MV-4-11 (cell line): ENCODE measurements around the gene SEMA6B.

Experiments
- DNase-seq: peaks from one replicate; lab custom pipeline; 2025; lab: John Stamatoyannopoulos, UW

SEMA6B gene

DNA sequence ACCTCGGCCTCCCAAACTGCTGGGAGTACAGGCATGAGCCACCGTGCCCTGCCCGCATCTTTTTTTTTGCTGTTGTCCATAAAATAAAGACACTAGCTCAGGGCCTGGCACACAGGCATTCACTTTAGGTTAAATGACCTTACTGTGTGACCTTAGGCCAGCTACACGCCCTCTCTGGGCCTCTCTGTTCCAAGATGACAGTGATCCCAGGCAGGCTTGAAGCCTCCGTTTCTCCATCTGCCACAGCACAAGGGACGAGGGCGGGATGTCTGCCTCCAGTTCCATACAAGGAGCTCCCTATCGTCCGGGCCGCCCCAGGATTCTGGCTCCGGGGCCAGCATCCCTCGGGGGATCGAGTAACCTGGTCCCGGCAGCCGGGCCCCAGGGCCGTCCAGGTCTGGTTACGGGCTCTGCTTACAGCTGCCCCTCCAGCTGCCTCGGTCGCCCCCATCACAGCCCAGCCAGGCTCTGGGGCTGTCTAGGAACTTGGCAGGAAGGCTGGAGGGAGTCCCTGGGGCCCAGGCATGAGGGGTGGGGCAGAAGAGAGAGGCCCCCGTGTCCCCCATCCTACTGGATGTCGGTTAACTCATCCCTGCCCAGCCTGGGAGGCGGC, 11.9 kb upstream of the SEMA6B start:
- DNase-seq: no peak

DNA sequence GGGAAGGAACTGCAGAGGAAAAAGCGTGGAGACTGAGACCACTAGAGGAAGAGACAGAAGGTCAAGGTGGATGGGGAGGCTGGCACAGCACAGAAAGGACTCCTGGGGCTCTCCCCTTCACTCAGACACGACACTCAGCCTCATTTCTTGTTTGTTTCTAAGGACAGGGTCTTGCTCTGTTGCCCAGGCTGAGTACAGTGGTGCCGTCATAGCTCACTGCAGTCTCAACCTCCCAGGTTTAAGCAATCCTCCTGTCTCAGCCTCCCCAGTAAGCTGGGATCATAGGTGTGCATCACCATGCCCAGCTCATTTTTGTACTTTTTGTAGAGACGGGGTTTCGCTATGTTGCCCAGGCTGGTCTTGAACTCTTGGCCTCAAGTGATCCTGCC, 11.4 kb upstream of the SEMA6B start:
- DNase-seq: no peak

DNA sequence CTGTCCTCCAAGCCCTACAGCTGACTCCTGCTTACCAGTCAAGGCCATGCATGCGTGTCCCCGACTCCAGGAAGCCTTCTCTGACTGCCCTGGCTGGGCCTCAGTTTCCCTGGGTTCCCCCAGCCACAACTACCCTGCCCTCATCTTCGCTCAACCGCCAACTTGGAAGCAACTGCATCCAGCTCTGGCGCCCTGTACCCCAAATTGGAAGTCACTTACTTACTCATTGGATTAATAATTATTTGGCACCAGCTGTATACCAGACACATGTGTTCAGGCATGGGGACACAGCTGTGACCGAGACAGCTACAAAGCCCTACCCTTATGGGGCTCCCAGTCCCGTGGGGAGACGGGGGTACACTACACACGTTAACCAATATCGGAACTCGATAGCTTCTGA, 10.9 kb upstream of the SEMA6B start:
- no peak for DNase-seq

DNA sequence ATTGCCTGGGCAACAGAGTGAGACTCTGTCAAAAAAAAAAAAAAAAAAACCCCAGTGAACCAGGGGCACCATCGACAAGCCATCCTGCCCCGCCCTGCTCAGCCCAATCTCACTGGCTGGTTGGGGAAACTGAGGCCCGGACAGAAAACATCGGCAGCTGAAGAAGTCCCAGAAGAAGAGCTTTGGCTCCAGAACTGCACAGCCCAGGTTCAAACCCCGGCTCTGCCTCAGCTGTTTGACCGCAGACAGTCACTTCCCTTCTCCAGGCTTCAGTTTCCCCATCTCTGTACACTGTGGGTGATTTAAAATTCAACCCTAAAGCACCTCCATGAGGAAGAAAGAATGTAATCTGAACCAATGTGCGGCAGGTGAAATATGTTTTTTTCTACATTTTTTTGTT, 9.4 kb upstream of the SEMA6B start:
- peak; percentile 89 for DNase-seq

DNA sequence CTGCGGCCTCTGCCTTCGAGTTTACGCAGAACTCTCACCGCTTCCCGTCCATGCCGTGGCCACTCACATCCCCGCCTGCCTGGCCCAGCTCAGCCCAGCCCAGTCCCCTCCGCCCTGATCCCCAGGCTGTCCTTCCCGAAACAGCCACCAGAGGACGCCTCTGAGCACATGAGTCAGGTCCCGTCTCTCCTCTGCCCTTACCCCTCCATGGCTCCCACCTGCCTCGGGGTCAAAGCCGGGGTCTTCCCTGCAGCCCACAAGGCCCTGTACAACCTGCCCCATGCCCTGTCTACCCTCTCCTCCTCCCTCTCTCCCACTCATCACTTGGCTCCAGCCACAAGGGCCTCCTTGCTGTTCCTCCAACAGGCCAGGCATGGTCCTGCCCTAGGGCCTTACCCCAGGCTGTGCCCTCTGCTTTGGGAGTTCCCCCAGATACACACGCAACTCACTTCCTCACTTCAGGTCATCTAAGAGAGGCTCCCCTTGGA, 8.1 kb upstream of the SEMA6B start:
- peak; percentile 53 for DNase-seq

DNA sequence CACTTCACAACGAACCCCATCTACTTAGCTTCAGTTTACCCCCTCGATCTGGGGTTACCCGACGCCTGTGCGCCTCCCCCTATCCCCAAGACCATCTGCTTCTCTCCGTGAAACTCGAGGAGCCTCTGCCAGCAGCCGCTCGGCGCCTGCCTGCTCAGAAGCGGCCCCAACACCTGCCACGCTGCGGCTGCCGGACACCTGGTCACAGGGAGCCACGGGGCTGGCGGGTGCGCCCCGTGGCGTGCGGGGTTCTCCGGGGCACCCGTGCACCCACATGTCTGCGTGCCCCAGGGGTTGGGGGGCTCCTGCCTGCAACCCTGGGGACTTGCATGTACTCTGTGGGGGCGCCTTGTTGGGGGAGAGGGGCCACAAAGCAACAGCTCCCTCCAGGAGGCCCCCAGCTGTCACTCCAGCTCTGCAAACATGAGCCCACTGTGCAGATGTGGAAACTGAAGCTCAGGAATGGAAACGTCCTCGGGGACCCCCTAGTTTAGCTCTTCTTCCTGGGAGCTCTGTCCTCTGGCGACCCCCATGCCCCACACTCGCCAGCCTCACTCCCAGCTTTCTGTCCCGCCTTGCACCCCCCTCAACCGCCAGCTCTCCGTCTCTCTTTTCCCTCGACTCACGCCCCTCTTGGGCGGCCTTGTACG, 7.0 kb upstream of the SEMA6B start:
- no peak for DNase-seq

DNA sequence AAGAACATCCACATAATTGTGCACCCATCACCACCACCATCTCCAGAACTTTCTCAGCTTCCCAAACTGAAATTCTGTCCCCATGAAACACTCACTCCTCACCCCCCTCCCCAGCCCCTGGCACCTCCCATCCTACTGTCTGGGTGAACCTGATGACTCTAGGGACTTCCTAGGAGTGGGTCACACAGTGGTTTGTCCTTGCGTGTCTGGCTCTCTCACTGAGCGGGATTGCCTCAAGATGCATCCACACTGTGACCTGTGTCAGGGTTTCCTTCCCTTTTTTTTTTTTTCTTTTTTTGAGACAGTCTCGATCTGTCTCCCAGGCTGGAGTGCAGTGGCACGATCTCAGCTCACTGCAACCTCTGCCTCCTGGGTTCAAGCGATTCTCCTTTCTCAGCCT, 4.1 kb upstream of the SEMA6B start:
- DNase-seq: peak; percentile 95

DNA sequence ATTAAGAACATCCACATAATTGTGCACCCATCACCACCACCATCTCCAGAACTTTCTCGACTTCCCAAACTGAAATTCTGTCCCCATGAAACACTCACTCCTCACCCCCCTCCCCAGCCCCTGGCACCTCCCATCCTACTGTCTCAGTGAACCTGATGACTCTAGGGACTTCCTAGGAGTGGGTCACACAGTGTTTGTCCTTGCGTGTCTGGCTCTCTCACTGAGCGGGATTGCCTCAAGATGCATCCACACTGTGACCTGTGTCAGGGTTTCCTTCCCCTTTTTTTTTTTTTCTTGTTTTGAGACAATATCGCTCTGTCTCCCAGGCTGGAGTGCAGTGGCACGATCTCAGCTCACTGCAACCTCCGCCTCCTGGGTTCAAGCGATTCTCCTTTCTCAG, 2.6 kb upstream of the SEMA6B start:
- peak; percentile 94 for DNase-seq

DNA sequence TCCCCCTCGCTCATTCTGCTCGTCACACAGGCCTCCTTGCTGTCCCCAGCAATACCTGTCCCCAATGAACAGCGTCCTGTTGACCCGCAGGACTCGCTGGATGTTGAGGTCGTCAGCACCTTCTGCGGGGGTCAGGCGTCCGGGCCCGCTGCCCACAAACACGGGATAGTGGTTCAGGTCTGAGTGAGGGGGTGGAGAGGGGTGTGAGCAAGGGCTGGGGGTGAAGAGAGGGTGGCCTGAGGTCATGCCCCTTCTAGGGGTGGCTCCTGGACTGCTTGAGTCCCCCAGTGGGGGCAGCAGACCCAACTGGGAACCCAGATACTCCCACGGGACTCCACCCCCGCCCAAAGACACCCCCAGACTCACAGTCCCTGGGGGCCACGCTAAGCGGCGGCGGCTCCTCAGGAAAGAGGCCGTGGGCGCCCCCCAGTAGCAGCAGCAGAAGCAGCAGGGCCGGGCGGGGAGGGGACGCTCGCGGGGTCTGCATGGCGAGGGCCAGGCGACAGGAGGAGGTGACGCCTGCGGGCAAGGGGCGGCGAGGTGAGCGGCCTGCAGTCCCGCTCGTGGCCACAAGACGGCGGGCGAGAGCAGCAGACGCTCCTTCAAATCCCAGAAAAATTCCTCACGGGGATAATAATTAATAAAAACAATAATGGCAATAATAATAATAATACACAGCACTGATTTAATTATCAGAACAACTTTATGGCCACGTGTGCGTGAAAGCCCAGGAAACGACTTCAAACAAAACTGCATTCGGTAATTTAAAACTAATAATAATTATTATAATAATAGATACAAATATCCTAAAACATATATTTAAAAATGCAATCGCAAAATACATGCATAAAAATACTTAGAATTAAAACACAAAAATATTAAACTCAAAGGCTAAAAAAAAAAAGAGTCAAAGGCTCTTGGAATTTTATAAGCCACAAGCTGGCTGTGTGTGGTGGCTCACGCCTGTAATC, 1.2 kb downstream of the SEMA6B start:
- no peak for DNase-seq

DNA sequence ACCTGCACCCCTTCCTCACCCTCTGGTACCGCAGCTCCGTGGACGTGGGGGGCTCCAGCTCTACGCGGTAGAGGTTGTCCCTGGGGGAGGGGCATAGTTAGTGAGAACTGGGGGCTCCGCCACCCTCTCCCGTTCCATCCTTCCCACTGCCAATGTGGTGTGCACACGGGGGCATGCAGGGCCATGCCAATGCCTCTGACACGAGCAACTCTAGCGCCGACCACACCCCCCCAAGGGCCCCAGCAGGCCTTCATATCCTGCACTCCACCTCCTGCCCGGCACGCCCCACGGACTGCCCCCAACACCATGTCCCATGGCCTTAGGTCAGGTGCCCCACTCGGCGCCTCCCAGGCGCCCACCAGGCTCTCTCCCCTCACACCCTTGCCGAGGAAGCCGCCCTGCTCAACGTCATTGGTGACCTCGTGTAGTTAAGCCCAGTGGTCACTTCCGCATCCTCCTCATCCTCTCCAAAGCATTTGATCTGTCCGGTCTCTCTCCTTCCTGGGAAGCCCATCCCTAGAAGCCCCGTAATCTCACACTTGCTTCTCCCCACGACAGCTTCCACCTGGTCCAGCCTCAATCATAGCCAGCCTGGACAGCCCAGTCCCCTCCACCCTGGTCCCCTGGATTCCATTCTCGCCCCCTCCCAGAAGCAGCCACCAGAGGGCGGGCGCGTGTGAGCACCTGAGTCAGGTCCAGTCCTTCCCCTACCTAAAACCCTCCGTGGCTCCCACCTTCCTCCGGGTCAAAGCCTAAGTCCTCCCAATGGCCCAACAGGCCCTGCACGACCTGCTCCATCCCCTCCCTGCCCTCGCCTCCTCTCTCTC, 2.1 kb downstream of the SEMA6B start:
- DNase-seq: no peak

DNA sequence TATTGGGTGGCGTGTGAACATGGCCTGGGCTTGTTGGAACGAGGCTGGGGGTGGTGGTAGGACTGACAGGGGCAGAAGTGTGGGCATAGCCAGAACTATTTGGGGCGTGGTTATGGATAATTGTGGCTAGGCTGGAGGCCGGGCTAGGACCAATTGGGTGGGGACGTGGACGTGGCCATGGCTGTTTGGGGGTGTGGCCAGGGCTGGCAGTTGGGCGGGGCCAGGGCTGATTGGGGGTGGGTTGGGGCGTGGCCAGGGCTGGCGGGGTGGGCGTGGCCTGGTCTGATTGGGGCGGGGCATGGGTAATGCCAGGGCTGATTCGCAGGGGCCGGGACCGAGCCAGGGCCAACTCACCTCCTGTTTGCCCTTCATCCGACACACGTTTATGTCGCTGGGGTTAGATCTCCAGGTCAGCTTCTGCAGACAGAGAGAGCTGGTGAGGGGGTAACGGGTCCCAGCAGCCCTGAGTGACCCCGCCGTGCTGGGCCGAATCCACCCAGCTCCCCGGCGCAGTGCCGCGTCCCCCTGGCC, 2.8 kb downstream of the SEMA6B start:
- DNase-seq: peak; percentile 34

DNA sequence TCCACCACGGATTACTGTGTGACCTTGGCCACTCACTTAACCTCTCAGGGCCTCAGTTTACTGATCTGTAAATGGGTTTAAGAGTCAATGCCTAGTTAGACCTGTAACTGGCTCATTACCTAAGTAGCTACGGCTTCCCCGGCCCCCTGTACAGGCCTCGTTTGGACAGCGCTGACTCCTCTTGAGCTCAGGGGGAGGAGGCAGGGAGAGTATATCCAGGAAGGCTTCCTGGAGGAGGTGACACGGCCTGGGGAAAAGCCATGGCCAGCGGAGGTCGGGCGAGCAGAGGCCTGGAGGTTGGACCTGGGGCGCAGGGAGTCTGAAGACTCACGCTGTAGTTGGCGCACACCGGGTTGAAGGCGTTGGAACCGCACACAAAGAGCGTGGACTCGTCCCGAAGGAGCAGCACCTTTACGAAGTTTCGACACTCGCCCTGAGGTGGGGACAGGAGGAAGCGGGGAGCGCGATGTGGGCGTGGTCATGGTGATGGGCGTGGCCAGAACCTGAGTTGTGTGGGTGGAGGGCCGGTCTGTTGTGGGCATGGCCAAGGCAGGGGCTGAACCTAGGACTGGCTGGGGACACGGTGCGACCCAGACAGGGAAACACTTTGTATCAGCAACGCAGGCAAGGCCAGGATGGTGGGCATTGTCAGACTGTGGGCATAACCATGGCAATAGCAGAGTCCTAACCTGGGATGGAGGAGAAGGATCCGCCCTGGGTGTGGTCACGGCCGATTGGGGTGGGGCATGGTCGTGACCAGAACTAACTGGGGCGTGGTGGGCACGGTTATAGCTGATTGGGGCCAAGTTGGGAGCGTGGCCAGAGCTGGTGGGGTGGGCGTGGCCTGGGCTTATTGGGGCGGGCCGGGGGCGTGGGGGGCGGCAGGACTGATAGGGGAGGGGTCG, 3.6 kb downstream of the SEMA6B start:
- no peak for DNase-seq

DNA sequence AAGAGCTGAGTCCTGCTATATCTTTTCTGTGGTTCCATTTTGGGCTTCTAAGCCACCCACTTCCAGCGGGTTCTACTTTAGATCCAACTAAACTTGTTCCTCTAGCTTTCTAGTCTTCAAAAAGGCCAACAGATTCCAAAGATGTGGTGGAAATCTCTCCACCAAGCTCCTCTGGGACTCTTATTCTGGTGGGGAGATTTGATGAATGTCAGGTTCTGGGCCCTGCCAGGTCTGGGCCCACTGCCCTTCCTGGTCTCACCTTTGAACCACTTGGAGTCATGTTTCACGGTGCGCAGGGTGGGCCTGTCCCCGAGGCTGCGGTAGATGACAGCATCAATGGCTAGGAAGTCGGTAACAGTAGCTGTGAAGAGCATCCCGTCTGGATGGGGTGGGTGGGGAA, 4.8 kb downstream of the SEMA6B start:
- no peak for DNase-seq

DNA sequence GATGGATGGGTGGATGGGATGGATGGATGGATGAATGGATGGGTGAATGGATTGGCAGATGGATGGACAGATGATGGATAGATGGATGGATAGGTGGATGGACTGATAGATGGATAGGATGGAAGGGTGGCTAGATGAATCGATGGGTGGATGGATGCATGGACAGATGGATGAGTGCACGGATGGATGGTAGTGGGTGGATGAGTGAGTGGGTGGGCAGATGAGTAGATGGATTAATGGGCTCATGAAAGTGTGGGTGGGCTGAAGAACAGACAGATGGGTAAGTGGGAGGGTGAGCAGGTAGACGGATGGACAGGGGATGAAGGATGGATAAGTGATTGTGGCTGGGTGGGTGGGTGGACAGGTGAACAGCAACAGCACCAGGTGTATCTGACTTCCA, 5.7 kb downstream of the SEMA6B start:
- no peak for DNase-seq

DNA sequence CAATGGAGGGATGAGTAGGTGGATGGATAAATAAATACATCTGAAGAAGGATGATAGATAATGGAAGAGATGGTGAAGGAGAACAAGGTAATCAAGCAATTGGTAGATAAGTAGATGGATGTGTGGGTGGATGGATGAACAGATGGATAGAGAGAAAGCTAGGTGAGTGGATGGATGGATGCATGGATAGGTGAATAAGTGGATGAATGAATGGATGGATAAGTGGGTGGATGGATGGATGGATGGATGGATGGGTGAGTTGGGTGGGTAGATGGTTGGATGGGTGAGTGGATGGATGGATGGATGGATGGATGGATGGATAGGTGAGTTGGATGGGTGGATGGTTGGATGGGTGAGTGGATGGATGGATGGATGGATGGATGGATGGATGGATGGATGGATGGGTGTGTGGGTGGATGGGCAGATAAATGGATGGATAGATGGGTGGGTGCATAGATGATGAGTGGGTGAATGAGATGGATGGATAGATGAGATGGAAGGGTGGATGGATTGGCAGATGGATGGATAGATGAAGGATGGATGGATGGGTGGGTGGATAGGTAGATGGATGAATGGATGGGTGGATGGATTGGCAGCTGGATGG, 6.3 kb downstream of the SEMA6B start:
- no peak for DNase-seq

DNA sequence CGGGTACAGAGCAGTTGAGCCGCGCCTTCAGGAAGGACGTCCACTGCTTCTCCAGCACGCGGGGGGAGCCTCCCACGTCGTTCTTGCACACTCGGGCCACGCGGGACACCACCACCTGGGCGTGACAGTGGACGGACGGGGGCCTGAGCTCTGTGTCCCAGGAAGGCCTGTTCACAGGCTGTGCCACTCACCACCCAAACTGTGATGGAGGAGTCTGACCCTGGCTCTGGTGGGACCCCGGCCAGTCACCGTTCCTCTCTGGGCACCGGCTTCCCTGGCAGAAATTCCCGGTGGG, 7.0 kb downstream of the SEMA6B start:
- DNase-seq: no peak

DNA sequence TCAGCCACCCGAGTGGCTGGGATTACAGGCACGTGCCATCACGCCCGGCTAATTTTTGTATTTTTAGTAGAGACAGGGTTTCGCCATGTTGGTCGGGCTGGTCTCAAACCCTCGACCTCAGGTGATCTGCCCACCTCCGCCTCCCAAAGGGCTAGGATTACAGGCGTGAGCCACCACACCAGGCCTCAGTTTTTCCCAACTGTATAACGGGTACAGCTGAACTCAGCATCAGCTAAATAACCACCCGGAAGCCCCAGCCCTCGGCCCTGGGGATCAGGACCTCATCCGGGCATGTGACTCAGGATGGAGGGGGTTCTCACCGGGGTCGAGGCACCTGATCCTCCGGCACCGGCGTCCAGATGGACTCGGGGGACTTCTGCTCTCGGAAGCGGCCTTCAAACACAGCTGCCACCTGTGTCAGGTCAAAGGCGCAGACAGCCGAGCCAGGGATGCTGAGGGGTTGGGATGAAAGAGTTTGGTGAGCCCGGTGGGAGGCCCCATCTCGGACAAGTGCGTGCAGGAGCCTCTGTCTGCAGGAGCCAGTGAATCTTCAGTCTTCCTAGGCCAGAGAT, 8.9 kb downstream of the SEMA6B start:
- DNase-seq: no peak

DNA sequence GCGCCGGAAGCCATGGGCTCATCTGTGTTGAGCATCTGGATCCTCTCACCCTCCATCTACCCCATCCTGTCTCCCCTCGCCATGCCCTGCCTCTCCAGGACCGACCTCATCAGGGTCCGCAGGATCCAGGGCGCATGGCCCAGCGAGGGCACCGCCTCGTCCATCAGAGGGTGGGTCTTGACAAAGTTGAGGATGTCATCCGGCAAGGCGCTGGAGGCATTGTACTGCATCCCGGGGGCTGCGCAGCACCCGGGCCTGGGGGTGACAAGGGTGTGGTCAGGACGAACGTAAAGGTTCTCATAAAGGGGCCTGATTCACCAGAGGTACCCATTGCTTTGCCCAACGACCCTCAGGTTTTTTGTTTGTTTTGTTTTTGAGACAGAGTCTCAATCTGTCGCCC, 9.5 kb downstream of the SEMA6B start:
- DNase-seq: no peak

DNA sequence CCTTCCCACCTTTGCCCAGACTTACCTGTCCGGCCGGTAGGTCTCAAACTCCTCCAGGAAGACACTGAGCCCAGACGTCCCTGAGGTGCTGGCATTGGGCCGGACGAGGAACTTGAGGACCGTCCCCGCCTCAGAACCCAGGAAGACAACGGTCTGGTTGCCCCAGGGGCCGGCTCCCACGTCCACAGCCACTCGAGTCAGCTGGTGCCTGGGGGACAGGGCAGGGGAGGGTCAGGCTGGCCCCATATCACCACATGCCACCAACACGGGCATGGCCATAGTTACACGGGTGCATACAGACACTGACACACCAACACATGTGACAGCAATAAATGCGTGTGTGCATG, 11.3 kb downstream of the SEMA6B start:
- DNase-seq: no peak
